HCT116 (cell line): ENCODE results near the gene PHPT1. TPM values are rescaled to one million over a fixed set of nuclear protein-coding genes. Genes with fewer than 3 reads are reported as not detected.
A peak's percentile ranks its signal among the peaks of the same experiment; 100 is the strongest.

ENCODE experiments used
- ATAC-seq: fragments of 200-7000 bp; cut with Tn5 transposase; 2 replicates; pipeline ENCODE4 v1.9.1; 2020; ENCODE audit warnings: mild to moderate bottlenecking, moderate library complexity
- BruUV-seq: library from RNA; stranded (reverse); fragments of 400-500 nt; replicated peaks from 2 replicates; lab custom pipeline; 2021; lab: Mats Ljungman, UMichigan
- CTCF ChIA-PET: fragments of 300-600 bp; sonication (Branson Sonifier 250); formaldehyde crosslinking; loops from one replicate; lab custom pipeline; 2021; ENCODE audit warnings: antibody characterized with exemption; lab: Charles Lee
- POLR2A ChIA-PET: fragments of 300-600, 350-600 bp; sonication (Branson Sonifier 250); formaldehyde crosslinking; loops from one replicate; lab custom pipeline; 2021; ENCODE audit warnings: antibody characterized with exemption; lab: Charles Lee
- RAD21 ChIA-PET, 2 experiments: fragments of 300-600 bp; sonication (Branson Sonifier 250); formaldehyde crosslinking; loops; one replicate each; lab custom pipeline; 2023; ENCODE audit warnings: low total read pairs in 2 of 2; ENCODE audit not compliant: uncharacterized antibody in 2 of 2, unreplicated experiment in 2 of 2, low non-redundant PET in 1 of 2; lab: Charles Lee
- DNase-seq: peaks from one replicate; pipeline ENCODE4 v3.0.0-alpha.2; 2010; ENCODE audit warnings: low read depth, low spot score
- H2AFZ ChIP-seq: fragments of 200-600 bp; shearing (Covaris generic), sonication (generic); 2 replicates; pipeline ENCODE4 v1.6.1; 2017; ENCODE audit warnings: low read depth, mixed run types, mixed read lengths, antibody characterized with exemption, low read length; ENCODE audit not compliant: poor library complexity, severe bottlenecking
- H3K27ac ChIP-seq: 2 replicates; pipeline ENCODE4 v1.5.1; 2012; ENCODE audit warnings: low read depth, low read length
- H3K27me3 ChIP-seq: fragments of 200-600 bp; sonication (generic); 2 replicates; pipeline ENCODE4 v1.6.1; 2016; ENCODE audit warnings: mixed run types, low read length, mixed read lengths; ENCODE audit not compliant: insufficient read depth
- H3K36me3 ChIP-seq, 2 experiments: fragments of 200-500 bp in 1 of 2; fragments of 200-600 bp in 1 of 2; sonication (Bioruptor generic) in 1 of 2; sonication (generic) in 1 of 2; 2 replicates each; pipeline versions ENCODE4 v1.5.1 to v1.6.1; 2014 to 2016; ENCODE audit warnings: low read length in 2 of 2, inconsistent platforms in 1 of 2, mixed read lengths in 1 of 2, mixed run types in 1 of 2; ENCODE audit not compliant: insufficient read depth in 2 of 2, control insufficient read depth in 1 of 2
- H3K4me1 ChIP-seq, 2 experiments: fragments of 200-600 bp in 1 of 2; sonication (generic) in 1 of 2; 2 replicates each; pipeline versions ENCODE4 v1.5.1 to v1.6.1; 2012 to 2017; ENCODE audit warnings: low read length in 2 of 2, inconsistent platforms in 1 of 2, mild to moderate bottlenecking in 1 of 2, mixed read lengths in 1 of 2, mixed run types in 1 of 2, moderate library complexity in 1 of 2; ENCODE audit not compliant: insufficient read depth in 2 of 2, control insufficient read depth in 1 of 2
- H3K4me2 ChIP-seq: fragments of 200-600 bp; sonication (generic); 2 replicates; pipeline ENCODE4 v1.6.1; 2017; ENCODE audit warnings: mixed run types, low read length, mixed read lengths
- H3K4me3 ChIP-seq, 2 experiments: fragments of 200-600 bp in 1 of 2; sonication (generic) in 1 of 2; replicated peaks in 1 of 2; 2 replicates each; pipeline ENCODE4 v1.5.1; 2011 to 2016; ENCODE audit warnings: low read length in 2 of 2, control low read depth in 1 of 2, low read depth in 1 of 2, mild to moderate bottlenecking in 1 of 2, mixed read lengths in 1 of 2, mixed run types in 1 of 2
- H3K79me2 ChIP-seq: fragments of 200-600 bp; sonication (generic); 2 replicates; pipeline ENCODE4 v1.6.1; 2017; ENCODE audit warnings: mild to moderate bottlenecking, mixed run types, low read length, moderate library complexity, mixed read lengths; ENCODE audit not compliant: insufficient read depth
- H3K9ac ChIP-seq: fragments of 200-600 bp; sonication (generic); 2 replicates; pipeline ENCODE4 v1.6.1; 2016; ENCODE audit warnings: low read length, mixed read lengths
- H3K9me2 ChIP-seq: fragments of 200-600 bp; sonication (generic), shearing (Covaris generic); 2 replicates; pipeline ENCODE4 v1.6.1; 2017; ENCODE audit warnings: mixed run types, mild to moderate bottlenecking, moderate library complexity; ENCODE audit not compliant: insufficient read depth
- H3K9me3 ChIP-seq, 2 experiments: fragments of 200-500 bp in 1 of 2; fragments of 200-600 bp in 1 of 2; sonication (Bioruptor generic) in 1 of 2; sonication (generic) in 1 of 2; 2 replicates each; pipeline ENCODE4 v1.6.1; 2014 to 2017; ENCODE audit warnings: low read length in 2 of 2, mixed read lengths in 2 of 2, inconsistent platforms in 1 of 2, low read depth in 1 of 2, mild to moderate bottlenecking in 1 of 2, mixed run types in 1 of 2, moderate library complexity in 1 of 2; ENCODE audit not compliant: control insufficient read depth in 1 of 2, insufficient read depth in 1 of 2
- H4K20me1 ChIP-seq: fragments of 200-600 bp; sonication (generic), shearing (Covaris generic); 2 replicates; pipeline ENCODE4 v1.6.1; 2017; ENCODE audit warnings: mixed run types, mild to moderate bottlenecking, moderate library complexity; ENCODE audit not compliant: insufficient read depth
- CBX3 ChIP-seq: IDR thresholded peaks from 2 replicates; pipeline ENCODE4 v1.6.1; 2012; ENCODE audit warnings: low read depth
- CTCF ChIP-seq, 3 experiments: fragments of 200-600 bp in 1 of 3; sonication (generic) in 1 of 3; IDR thresholded peaks in 2 of 3; conservative IDR thresholded peaks in 1 of 3; 2 replicates each; pipeline ENCODE4 v1.5.1; 2012 to 2017; ENCODE audit warnings: low read depth in 2 of 3, low read length in 2 of 3, antibody characterized with exemption in 1 of 3, borderline replicate concordance in 1 of 3, control low read depth in 1 of 3, mild to moderate bottlenecking in 1 of 3, mixed read lengths in 1 of 3, mixed run types in 1 of 3, moderate library complexity in 1 of 3; ENCODE audit not compliant: insufficient read depth in 1 of 3
- EGR1 ChIP-seq: IDR thresholded peaks from 2 replicates; pipeline ENCODE4 v1.6.1; 2012; ENCODE audit warnings: low read depth
- ELF1 ChIP-seq: IDR thresholded peaks from 2 replicates; pipeline ENCODE4 v1.6.1; 2012; ENCODE audit warnings: low read depth, borderline replicate concordance
- EZH2 ChIP-seq: fragments of 200-600 bp; sonication (generic); IDR thresholded peaks from 2 replicates; pipeline ENCODE4 v1.6.1; 2017; ENCODE audit warnings: antibody characterized with exemption, mixed run types
- EZH2phosphoT487 ChIP-seq: fragments of 200-600 bp; IDR thresholded peaks from 2 replicates; pipeline ENCODE4 v1.6.1; 2018; ENCODE audit warnings: antibody characterized with exemption, borderline replicate concordance
- FOSL1 ChIP-seq: IDR thresholded peaks from 2 replicates; pipeline ENCODE4 v1.6.1; 2012; ENCODE audit warnings: low read depth
- JUND ChIP-seq: IDR thresholded peaks from 2 replicates; pipeline ENCODE4 v1.6.1; 2012
- MAX ChIP-seq: IDR thresholded peaks from 2 replicates; pipeline ENCODE4 v1.6.1; 2012
- POLR2AphosphoS5 ChIP-seq: IDR thresholded peaks from 2 replicates; pipeline ENCODE4 v1.6.1; 2011; ENCODE audit warnings: mild to moderate bottlenecking, low read depth, low read length, moderate library complexity
- RAD21 ChIP-seq: IDR thresholded peaks from 2 replicates; pipeline ENCODE4 v1.6.1; 2012; ENCODE audit warnings: low read depth, mild to moderate bottlenecking
- REST ChIP-seq: IDR thresholded peaks from 2 replicates; pipeline ENCODE4 v1.6.1; 2012; ENCODE audit warnings: low read depth
- SP1 ChIP-seq: IDR thresholded peaks from 2 replicates; pipeline ENCODE4 v1.6.1; 2012; ENCODE audit warnings: low read depth
- SRF ChIP-seq: IDR thresholded peaks from 2 replicates; pipeline ENCODE4 v1.6.1; 2012; ENCODE audit warnings: low read depth
- TCF7L2 ChIP-seq: IDR thresholded peaks from 2 replicates; pipeline ENCODE4 v1.7.0; 2011; ENCODE audit warnings: borderline replicate concordance, inconsistent platforms; ENCODE audit not compliant: insufficient read depth, insufficient read length; ENCODE audit errors: extremely low read depth
- YY1 ChIP-seq: IDR thresholded peaks from 2 replicates; pipeline ENCODE4 v1.6.1; 2011; ENCODE audit warnings: low read length, low read depth, moderate library complexity, mild to moderate bottlenecking; ENCODE audit not compliant: insufficient replicate concordance; ENCODE audit errors: extremely low read depth
- ZFX ChIP-seq: fragments of 450-650 bp; IDR thresholded peaks from 2 replicates; pipeline ENCODE4 v1.6.1; 2017
- intact Hi-C: fragments of 100-400 bp; cut with micrococcal nuclease; formaldehyde crosslinking; loops from 2 replicates; pipeline ENCODE4 v1.10.0; 2022
- total RNA-seq: library from RNA; stranded (reverse); gene quantifications from one replicate; pipeline ENCODE4 v1.2.1, GENCODE V29; 2021; ENCODE audit not compliant: unreplicated experiment
- TF ChIP-seq, protein P1 (sequence below): IDR thresholded peaks from 2 replicates; pipeline ENCODE4 v1.6.1; 2012
- TF ChIP-seq, protein P2 (sequence below): IDR thresholded peaks from 2 replicates; pipeline ENCODE4 v1.6.1; 2011; ENCODE audit warnings: mild to moderate bottlenecking, low read length, moderate library complexity; ENCODE audit not compliant: insufficient replicate concordance; ENCODE audit errors: extremely low read depth

PHPT1 gene
- total RNA-seq, 1 experiment from 2014 or later, result 148 TPM

DNA sequence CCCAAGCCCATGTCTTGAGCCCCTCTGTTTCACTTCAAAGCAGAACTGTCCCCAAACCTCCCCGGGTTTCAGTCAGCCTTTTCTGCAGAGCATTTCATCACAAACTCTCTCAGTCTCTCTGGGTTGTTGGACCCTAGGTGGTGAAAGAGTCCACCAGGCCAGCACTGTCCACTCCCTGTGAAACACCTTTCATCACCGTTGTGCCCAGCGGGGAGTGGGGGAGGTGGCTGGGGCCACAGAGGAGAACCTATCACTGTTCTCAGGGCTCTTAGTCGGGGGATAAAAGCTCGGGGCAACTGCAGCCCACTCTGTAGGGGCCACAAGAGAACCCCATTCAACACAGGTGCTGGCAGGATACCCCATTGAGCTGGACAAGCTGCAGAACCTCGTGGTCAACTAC lies 46.9 kb upstream of the PHPT1 start:
- TF ChIP-seq REST (no peak), EZH2phosphoT487 (no peak), TCF7L2 (no peak), YY1 (no peak), FOSL1 (no peak), JUND (no peak), RAD21 (no peak), ZFX (no peak), CTCF (IDR thresholded peaks at IDR 0.05 in 2 of 3, conservative IDR thresholded peaks at IDR 0.05 in 1 of 3; ENCODE audit: borderline replicate concordance in 1 of 3, insufficient read depth in 1 of 3, low read depth in 2 of 3, low read length in 2 of 3) (no peak), SP1 (no peak), CBX3 (no peak), MAX (no peak), SRF (no peak), POLR2AphosphoS5 (no peak), EGR1 (no peak), EZH2 (no peak), ELF1 (no peak)
- TF ChIP-seq, protein P1, sequence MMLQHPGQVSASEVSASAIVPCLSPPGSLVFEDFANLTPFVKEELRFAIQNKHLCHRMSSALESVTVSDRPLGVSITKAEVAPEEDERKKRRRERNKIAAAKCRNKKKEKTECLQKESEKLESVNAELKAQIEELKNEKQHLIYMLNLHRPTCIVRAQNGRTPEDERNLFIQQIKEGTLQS, result no peak
- TF ChIP-seq, protein P2, sequence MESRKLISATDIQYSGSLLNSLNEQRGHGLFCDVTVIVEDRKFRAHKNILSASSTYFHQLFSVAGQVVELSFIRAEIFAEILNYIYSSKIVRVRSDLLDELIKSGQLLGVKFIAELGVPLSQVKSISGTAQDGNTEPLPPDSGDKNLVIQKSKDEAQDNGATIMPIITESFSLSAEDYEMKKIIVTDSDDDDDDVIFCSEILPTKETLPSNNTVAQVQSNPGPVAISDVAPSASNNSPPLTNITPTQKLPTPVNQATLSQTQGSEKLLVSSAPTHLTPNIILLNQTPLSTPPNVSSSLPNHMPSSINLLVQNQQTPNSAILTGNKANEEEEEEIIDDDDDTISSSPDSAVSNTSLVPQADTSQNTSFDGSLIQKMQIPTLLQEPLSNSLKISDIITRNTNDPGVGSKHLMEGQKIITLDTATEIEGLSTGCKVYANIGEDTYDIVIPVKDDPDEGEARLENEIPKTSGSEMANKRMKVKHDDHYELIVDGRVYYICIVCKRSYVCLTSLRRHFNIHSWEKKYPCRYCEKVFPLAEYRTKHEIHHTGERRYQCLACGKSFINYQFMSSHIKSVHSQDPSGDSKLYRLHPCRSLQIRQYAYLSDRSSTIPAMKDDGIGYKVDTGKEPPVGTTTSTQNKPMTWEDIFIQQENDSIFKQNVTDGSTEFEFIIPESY, result no peak
- POLR2A ChIA-PET, result no interaction called here
- RAD21 ChIA-PET, result no interaction called here
- Histone ChIP-seq H3K9ac (no peak overlapping the region), H3K36me3 (no peaks in the 10 kb centered on the region), H2AFZ (no peak overlapping the region), H3K9me3 (no peaks in the 10 kb centered on the region), H3K4me3 (no peak overlapping the region), H3K9me2 (no peaks in the 10 kb centered on the region), H3K4me2 (no peak overlapping the region), H3K27ac (peak overlapping the region; percentile 65; the same call in 1 of the 2 replicates), H3K79me2 (peaks cover 6% of the 10 kb centered on the region; the same call in 1 of the 2 replicates), H3K4me1 (peaks cover 26 to 37% of the 10 kb centered on the region in 2 experiments), H4K20me1 (no peaks in the 10 kb centered on the region), H3K27me3 (no peaks in the 10 kb centered on the region)
- BruUV-seq, result no TSS peak
- DNase-seq, result no peak
- CTCF ChIA-PET, result no interaction called here
- ATAC-seq, result no peak
- intact Hi-C loops, result no loop called here
